ENCODE measurements around the gene HTRA1. TPM values are rescaled to one million over a fixed set of nuclear protein-coding genes. Genes with fewer than 3 reads are reported as not detected.

Gene HTRA1
- total and polyA plus RNA-seq, 3 donors from 2014 or later: 21.3 to 105 (median 27.3) TPM

GRCh38 chr10:122559228-122559627, 97.9 kb downstream of the HTRA1 start:
- Histone ChIP-seq H3K27ac (no peak overlapping the region), H3K9me3 (no peaks in the 10 kb centered on the region), H3K4me1 (no peaks in the 10 kb centered on the region), H3K36me3 (ENCODE audit: low read depth, missing control alignments) (no peaks in the 10 kb centered on the region), H3K4me3 (no peak overlapping the region), H3K27me3 (no peaks in the 10 kb centered on the region)
- intact Hi-C loops (cut with DNase I; ENCODE audit: low total_unique reads): no loop called here
- 61 to 72% methylated on average over 2 of the region's 2 CpGs for WGBS, 2 donors
- TF ChIP-seq POLR2A (IDR thresholded peaks at IDR 0.05): no peak
- TF ChIP-seq CTCF (IDR thresholded peaks at IDR 0.05): no peak
- DNase-seq: no peak

- H3K27me3 ChIP-seq: no peaks in the 10 kb centered on the region
- intact Hi-C loops (cut with DNase I; ENCODE audit: low total_unique reads): no loop called here
- 56 to 62% methylated on average over 4 of the region's 4 CpGs for WGBS, 2 donors
- TF ChIP-seq POLR2A (IDR thresholded peaks at IDR 0.05): no peak
- TF ChIP-seq CTCF (IDR thresholded peaks at IDR 0.05): no peak
- no peak within 1 kb of the TSS for H3K4me3 ChIP-seq
- H3K4me1 ChIP-seq: no peaks in the 10 kb centered on the region
- no peak for DNase-seq
- H3K36me3 ChIP-seq (ENCODE audit: low read depth, missing control alignments): no peaks in the 10 kb centered on the region
- H3K9me3 ChIP-seq: no peaks in the 10 kb centered on the region
- no peak within 1 kb of the TSS for H3K27ac ChIP-seq
These were observed 99.0 kb downstream of the HTRA1 start, which contains the start of gene DMBT1 for GRCh38 chr10:122560279-122560804. DMBT1 (plus strand) TSS chr10:122560754; CDS start chr10:122560771, 17 bp downstream.

- no peak for DNase-seq
- no peak overlapping the region for H3K27ac ChIP-seq
- no peak overlapping the region for H3K4me3 ChIP-seq
- H3K27me3 ChIP-seq: no peaks in the 10 kb centered on the region
- intact Hi-C loops (cut with DNase I; ENCODE audit: low total_unique reads): no loop called here
- WGBS, 2 donors: 58 to 62% methylated on average over 6 of the region's 6 CpGs
- H3K36me3 ChIP-seq (ENCODE audit: low read depth, missing control alignments): no peaks in the 10 kb centered on the region
- H3K9me3 ChIP-seq: no peaks in the 10 kb centered on the region
- no peaks in the 10 kb centered on the region for H3K4me1 ChIP-seq
- TF ChIP-seq CTCF (IDR thresholded peaks at IDR 0.05): no peak
These were observed 99.9 kb downstream of the HTRA1 start for GRCh38 chr10:122561212-122561611.

DNA sequence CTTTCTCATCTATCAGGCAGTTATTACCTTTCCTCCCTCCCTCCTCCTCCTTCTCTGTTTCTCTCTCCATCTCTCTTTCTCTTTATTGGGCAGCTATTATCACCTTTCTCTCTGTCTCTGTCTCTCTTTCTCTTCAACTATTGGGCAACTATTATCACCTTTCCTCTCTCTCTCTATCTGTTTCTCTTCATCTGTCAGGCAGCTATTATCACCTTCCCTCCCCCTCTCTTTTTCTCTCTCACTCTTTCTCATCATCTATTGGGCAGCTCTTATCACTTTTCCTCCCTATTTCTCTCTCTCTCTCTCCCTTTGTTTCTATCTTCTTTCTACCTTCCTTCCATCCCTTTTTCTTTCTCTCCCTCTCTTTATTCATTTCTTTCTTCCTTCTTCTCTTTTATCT, 100.4 kb downstream of the HTRA1 start:
- no peak for DNase-seq
- Histone ChIP-seq H3K27me3 (no peaks in the 10 kb centered on the region), H3K4me3 (no peak overlapping the region), H3K9me3 (no peaks in the 10 kb centered on the region), H3K4me1 (no peaks in the 10 kb centered on the region), H3K36me3 (ENCODE audit: low read depth, missing control alignments) (no peaks in the 10 kb centered on the region), H3K27ac (no peak overlapping the region)
- TF ChIP-seq POLR2A (IDR thresholded peaks at IDR 0.05) (no peak), CTCF (IDR thresholded peaks at IDR 0.05) (no peak)
- intact Hi-C loops (cut with DNase I; ENCODE audit: low total_unique reads): no loop called here

Small RNA genes within 50 kb of the gene (microRNA-seq; reads per million reads assigned to microRNA genes)
- 0 reads per million in 2 donors for gene MIR3941 (ENCODE audit: borderline number of aligned reads in 2 of 2, borderline replicate concordance in 1 of 2)

Small RNA genes within 50 kb of the gene (small RNA-seq; reads per million reads assigned to genes)
- 0 reads per million in 2 donors for gene MIR3941

Other genes with a start within 250 kb of the HTRA1 start
- gene BTBD16, start 190.3 kb upstream of the HTRA1 start, total RNA-seq: 1 to 10 TPM; 4.9 to 5.3 TPM
- 21.3 TPM for gene BTBD16, start 190.3 kb upstream of the HTRA1 start, polyA plus RNA-seq (ENCODE audit: insufficient read depth, low read depth, low replicate concordance)
- gene PLEKHA1, start 86.8 kb upstream of the HTRA1 start, total RNA-seq: 10 to 100 TPM; 27.6 to 35.7 TPM
- gene PLEKHA1, start 86.8 kb upstream of the HTRA1 start, polyA plus RNA-seq (ENCODE audit: insufficient read depth, low read depth, low replicate concordance): 66.6 TPM
- 1 to 10 TPM in 1 of 2 donors, not detected in 1; 1.4 TPM for gene ARMS2, start 6.9 kb upstream of the HTRA1 start, total RNA-seq
- 2.3 TPM for gene ARMS2, start 6.9 kb upstream of the HTRA1 start, polyA plus RNA-seq (ENCODE audit: insufficient read depth, low read depth, low replicate concordance)
- gene DMBT1, start 99.2 kb downstream of the HTRA1 start, total RNA-seq: 1 to 10 TPM in 1 of 2 donors, under 1 TPM in 1; 0.87 to 1.2 TPM
- 2.7 TPM for gene DMBT1, start 99.2 kb downstream of the HTRA1 start, polyA plus RNA-seq (ENCODE audit: insufficient read depth, low read depth, low replicate concordance)
- gene C10orf120, start 238.3 kb downstream of the HTRA1 start, total RNA-seq: 10 to 100 TPM in 1 of 2 donors, 1 to 10 TPM in 1; 7.9 to 11.9 TPM
- gene C10orf120, start 238.3 kb downstream of the HTRA1 start, polyA plus RNA-seq (ENCODE audit: insufficient read depth, low read depth, low replicate concordance): 36.6 TPM

All from testis (tissue), 3 donors.